Stimulated activated naive CD8-positive, alpha-beta T cell treated with anti-CD3 and anti-CD28 coated beads, Interleukin-15, amount 100 ng/mL, for 72 hours (primary cell): ENCODE results near the gene FAM221A.
"Not testable (repeated sequence)": the region's sequence is repeated elsewhere in the genome, so short reads cannot be mapped to it uniquely, and the experiment has no call there.

Experiments used
- ATAC-seq: fragments of 150-1000 bp; cut with Tn5 transposase; 2 replicates; pipeline ENCODE4 v1.10.0; 2021; ENCODE audit warnings: mild to moderate bottlenecking, moderate library complexity
- DNase-seq, 2 donors: peaks; one replicate each; pipeline ENCODE4 v3.0.0; 2021 to 2022
- H3K27ac Mint-ChIP-seq, 2 donors: one replicate each; pipeline ENCODE4 v1.8.0; 2022; ENCODE audit warnings: mild to moderate bottlenecking in 2 of 2, mixed read lengths in 2 of 2, moderate library complexity in 2 of 2
- H3K27me3 Mint-ChIP-seq: one replicate; pipeline ENCODE4 v1.8.0; 2022; ENCODE audit warnings: mixed read lengths
- H3K4me1 Mint-ChIP-seq: one replicate; pipeline ENCODE4 v1.8.0; 2022; ENCODE audit warnings: mild to moderate bottlenecking, mixed read lengths
- H3K4me3 Mint-ChIP-seq, 2 donors: one replicate each; pipeline ENCODE4 v1.8.0; 2022; ENCODE audit warnings: mild to moderate bottlenecking in 2 of 2, mixed read lengths in 2 of 2, moderate library complexity in 1 of 2
- H3K9me3 Mint-ChIP-seq, 2 donors: one replicate each; pipeline ENCODE4 v1.8.0; 2022; ENCODE audit warnings: mixed read lengths in 2 of 2

Gene FAM221A

DNA sequence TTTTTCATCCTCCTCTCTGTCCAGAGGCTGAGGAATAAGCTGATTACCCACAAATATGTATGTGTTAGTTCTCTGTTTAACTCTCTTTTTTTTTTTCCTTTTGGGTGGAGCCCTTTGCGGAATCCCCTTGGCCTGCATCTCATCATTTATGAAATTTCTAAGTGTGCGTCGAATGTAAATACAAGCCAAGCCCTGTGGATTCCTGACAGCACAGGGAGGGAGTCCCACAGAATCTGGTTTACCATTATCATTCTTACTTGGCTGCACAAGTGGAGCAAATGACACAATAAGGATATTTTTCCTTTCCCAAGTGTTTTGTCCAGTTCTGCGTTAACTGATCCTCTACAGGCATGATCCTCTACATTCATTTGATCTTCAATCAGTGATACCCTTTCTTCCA lies 41.5 kb downstream of the FAM221A start:
- no peak for ATAC-seq
- no peaks in the 10 kb centered on the region for H3K4me1 Mint-ChIP-seq
- H3K4me3 Mint-ChIP-seq = no peak overlapping the region
- no peaks in the 10 kb centered on the region for H3K27me3 Mint-ChIP-seq
- H3K27ac Mint-ChIP-seq = no peak overlapping the region
- H3K9me3 Mint-ChIP-seq = no peaks in the 10 kb centered on the region
- DNase-seq = no peak

DNA sequence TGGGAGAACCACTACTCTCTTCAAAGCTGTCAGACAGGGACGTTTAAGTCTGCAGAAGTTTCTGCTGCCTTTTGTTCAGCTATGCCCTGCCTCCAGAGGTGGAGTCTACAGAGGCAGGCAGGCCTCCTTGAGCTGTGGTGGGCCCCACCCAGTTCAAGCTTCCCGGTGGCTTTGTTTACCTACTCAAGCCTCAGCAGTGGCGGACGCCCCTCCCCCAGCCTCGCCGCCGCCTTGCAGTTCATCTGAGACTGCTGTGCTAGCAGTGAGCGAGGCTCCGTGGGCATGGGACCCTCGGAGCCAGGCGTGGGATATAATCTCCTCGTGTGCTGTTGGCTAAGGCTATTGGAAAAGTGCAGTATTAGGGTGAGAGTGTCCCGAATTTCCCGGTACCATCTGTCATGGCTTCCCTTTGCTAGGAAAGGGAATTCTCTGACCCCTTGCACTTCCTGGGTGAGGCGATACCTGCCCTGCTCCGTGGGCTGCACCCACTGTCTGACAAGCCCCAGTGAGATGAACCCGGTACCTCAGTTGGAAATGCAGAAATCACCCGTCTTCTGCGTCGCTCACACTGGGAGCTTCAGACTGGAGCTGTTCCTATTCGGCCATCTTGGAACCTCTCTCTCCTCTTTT lies 42.7 kb downstream of the FAM221A start:
- DNase-seq, H3K4me3 Mint-ChIP-seq, H3K27ac Mint-ChIP-seq, H3K27me3 Mint-ChIP-seq, H3K4me1 Mint-ChIP-seq, H3K9me3 Mint-ChIP-seq, ATAC-seq: not testable (repeated sequence)

DNA sequence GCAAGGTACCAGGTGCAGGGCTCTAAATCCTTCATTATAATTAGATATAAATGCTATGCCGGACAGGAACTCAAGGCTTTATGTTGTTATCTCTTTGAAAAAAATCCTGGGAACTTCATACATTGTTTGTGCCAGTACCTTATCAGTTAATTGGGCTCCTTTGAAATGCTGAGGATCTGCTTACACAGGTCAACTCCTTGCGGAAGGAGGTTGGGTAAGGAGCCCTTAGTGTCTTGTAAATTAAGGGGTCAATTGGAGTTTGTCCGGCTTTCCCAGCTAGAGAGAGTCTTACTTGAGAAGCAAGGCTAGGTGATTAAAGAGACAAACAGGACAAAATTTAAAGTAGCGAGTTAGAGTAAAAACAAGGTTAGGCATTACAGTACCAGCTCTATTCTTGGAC lies 44.1 kb downstream of the FAM221A start:
- H3K9me3 Mint-ChIP-seq, ATAC-seq, H3K4me3 Mint-ChIP-seq, H3K27me3 Mint-ChIP-seq, DNase-seq, H3K4me1 Mint-ChIP-seq, H3K27ac Mint-ChIP-seq: not testable (repeated sequence)

DNA sequence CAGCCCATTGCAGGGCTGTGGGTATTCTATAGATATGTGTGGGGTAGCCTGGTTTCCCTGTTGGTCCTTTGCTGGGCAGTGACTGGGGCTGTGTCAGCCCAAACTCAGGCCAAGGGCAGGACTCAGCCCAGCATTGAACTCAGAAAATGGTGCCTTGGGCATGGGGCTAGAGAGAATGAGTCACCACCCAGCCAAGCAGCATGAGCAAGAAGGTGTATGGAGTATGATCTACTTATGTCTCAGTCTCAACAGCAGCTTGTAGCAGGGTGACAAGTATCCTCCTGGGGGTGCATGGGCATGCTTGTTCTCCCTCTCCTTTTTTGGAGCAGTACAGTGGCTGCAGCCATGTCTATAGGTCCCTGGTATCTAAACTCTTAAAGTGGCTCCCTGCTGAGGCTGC lies 62.1 kb downstream of the FAM221A start:
- H3K27ac Mint-ChIP-seq = no peak overlapping the region
- ATAC-seq (no peak), DNase-seq (no peak)
- no peak overlapping the region for H3K4me3 Mint-ChIP-seq
- peaks cover 32 to 41% of the 10 kb centered on the region in 2 donors for H3K9me3 Mint-ChIP-seq
- H3K27me3 Mint-ChIP-seq = no peaks in the 10 kb centered on the region
- no peaks in the 10 kb centered on the region for H3K4me1 Mint-ChIP-seq

DNA sequence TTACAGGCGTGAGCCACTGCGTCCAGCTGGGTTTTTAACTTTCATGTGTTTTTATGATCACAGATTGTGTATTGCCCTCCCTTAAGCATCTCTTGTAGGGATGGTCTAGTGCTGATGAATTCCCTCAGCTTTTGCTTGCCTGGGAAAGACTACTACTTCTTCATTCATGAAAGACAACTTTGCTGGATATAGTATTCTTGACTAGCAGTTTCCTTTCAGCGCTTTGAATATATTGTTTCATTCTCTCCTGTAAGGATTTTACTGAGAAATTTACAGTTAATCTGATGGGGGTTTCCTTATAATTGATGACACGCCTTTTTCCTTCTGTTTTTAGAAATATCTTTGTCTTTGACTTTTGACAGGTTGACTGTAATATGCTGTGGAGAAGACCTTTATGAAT lies 63.2 kb downstream of the FAM221A start:
- DNase-seq (no peak), ATAC-seq (no peak)
- Mint-ChIP-seq H3K27me3 (no peaks in the 10 kb centered on the region), H3K27ac (no peak overlapping the region), H3K9me3 (peaks cover 32 to 41% of the 10 kb centered on the region in 2 donors), H3K4me3 (no peak overlapping the region), H3K4me1 (no peaks in the 10 kb centered on the region)

DNA sequence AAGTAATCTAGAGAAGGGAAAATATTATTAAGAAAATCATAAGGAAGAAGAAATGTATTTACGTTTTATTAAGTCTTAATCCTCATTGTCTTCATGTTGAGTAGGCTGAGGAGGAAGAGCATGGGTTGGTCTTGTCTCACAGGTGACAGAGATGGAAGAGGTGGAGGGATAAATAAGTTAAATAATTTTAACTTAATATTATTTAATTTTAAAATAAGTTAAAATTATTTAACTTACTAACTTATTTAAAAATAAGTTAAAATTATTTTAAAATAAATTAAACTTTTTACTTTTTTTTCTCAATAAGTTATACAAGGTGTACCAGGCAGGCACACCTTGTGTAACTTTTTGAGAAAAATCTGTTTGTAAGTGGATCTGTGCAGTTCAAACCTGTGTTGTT lies 66.6 kb downstream of the FAM221A start:
- DNase-seq (no peak), ATAC-seq (no peak)
- Mint-ChIP-seq H3K27me3 (no peaks in the 10 kb centered on the region), H3K4me3 (no peak overlapping the region), H3K27ac (no peak overlapping the region), H3K9me3 (peaks cover 32 to 41% of the 10 kb centered on the region in 2 donors), H3K4me1 (no peaks in the 10 kb centered on the region)

DNA sequence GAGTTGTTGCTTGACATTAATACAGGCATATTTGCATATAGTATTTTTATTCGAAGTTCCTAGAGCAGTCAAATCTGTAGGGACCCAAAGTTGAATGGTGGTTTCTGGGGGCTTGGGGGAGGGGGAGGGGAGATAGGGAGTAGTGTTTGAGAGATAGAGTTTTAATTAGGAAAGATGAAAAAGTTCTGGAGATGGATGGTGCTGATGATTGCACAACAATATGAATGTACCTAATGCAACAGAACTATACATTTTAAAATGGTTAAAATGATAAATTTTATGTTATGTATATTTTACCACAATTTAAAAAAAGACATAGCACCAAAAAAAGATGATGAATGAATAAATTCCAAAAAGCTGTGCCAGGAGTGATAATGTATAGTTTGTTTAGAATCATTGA lies 71.9 kb downstream of the FAM221A start:
- Mint-ChIP-seq H3K4me3 (no peak overlapping the region), H3K27me3 (no peaks in the 10 kb centered on the region), H3K27ac (no peak overlapping the region), H3K9me3 (no peaks in the 10 kb centered on the region), H3K4me1 (no peaks in the 10 kb centered on the region)
- DNase-seq (no peak), ATAC-seq (no peak)
